ENCODE measurements around the gene SH3RF1. TPM values are rescaled to one million over a fixed set of nuclear protein-coding genes. Genes with fewer than 3 reads are reported as not detected.

SH3RF1 gene
- total RNA-seq, 4 donors from 2014 or later, result 10.0 to 11.8 (median 10.9) TPM

- intact Hi-C loops (cut with DNase I), result no loop called here
- WGBS, result 93% methylated on average over 3 of the region's 3 CpGs
Measured at GRCh38 chr4:169119536-169119935, 151.2 kb downstream of the SH3RF1 start.

GRCh38 chr4:169117591-169118081, 153.1 kb downstream of the SH3RF1 start:
- WGBS, result 72% methylated on average over 6 of the region's 7 CpGs
- Histone ChIP-seq H3K9me3 (no peaks in the 10 kb centered on the region), H3K4me3 (no peak overlapping the region), H3K4me1 (no peaks in the 10 kb centered on the region), H3K27me3 (no peaks in the 10 kb centered on the region), H3K27ac (replicated peaks in 1 of 4) (no peak overlapping the region), H3K36me3 (peaks cover 31 to 81% (median 53%) of the 10 kb centered on the region in 4 donors)
- DNase-seq (ENCODE audit: extremely low spot score), result no peak
- TF ChIP-seq EP300 (IDR thresholded peaks at IDR 0.05) (no peak), POLR2AphosphoS5 (IDR thresholded peaks at IDR 0.05) (no peak), POLR2A (IDR thresholded peaks at IDR 0.05; ENCODE audit: low read depth) (no peak), CTCF (IDR thresholded peaks at IDR 0.05) (no peak)
- intact Hi-C loops (cut with DNase I), result no loop called here

More at GRCh38 chr4:169119536-169119935, 151.2 kb downstream of the SH3RF1 start:
- Histone ChIP-seq H3K27me3 (no peaks in the 10 kb centered on the region), H3K4me1 (no peaks in the 10 kb centered on the region), H3K27ac (replicated peaks in 1 of 4) (no peak overlapping the region), H3K36me3 (peaks cover 26 to 64% (median 41%) of the 10 kb centered on the region in 4 donors), H3K4me3 (no peak overlapping the region), H3K9me3 (no peaks in the 10 kb centered on the region)
- TF ChIP-seq POLR2AphosphoS5 (IDR thresholded peaks at IDR 0.05), result no peak
- no peak for TF ChIP-seq POLR2A (IDR thresholded peaks at IDR 0.05; ENCODE audit: low read depth)
- no peak for TF ChIP-seq CTCF (IDR thresholded peaks at IDR 0.05)
- no peak for TF ChIP-seq EP300 (IDR thresholded peaks at IDR 0.05)
- DNase-seq (ENCODE audit: extremely low spot score), result no peak

GRCh38 chr4:169116270-169116901, 154.4 kb downstream of the SH3RF1 start:
- 94% methylated on average over 12 of the region's 12 CpGs for WGBS
- TF ChIP-seq POLR2AphosphoS5 (IDR thresholded peaks at IDR 0.05) (no peak), EP300 (IDR thresholded peaks at IDR 0.05) (no peak), POLR2A (IDR thresholded peaks at IDR 0.05; ENCODE audit: low read depth) (no peak), CTCF (IDR thresholded peaks at IDR 0.05) (no peak)
- no peak overlapping the region for H3K4me3 ChIP-seq
- H3K36me3 ChIP-seq, result peaks cover 24 to 73% (median 52%) of the 10 kb centered on the region in 4 donors
- no peaks in the 10 kb centered on the region for H3K4me1 ChIP-seq
- no peak for DNase-seq (ENCODE audit: extremely low spot score)
- H3K9me3 ChIP-seq, result no peaks in the 10 kb centered on the region
- no peaks in the 10 kb centered on the region for H3K27me3 ChIP-seq
- intact Hi-C loops (cut with DNase I), result no loop called here
- H3K27ac ChIP-seq (replicated peaks in 1 of 4), result no peak overlapping the region

- Histone ChIP-seq H3K36me3 (peaks cover 24 to 68% (median 53%) of the 10 kb centered on the region in 4 donors), H3K27ac (replicated peaks in 1 of 4) (no peak overlapping the region), H3K27me3 (no peaks in the 10 kb centered on the region), H3K4me3 (no peak overlapping the region), H3K4me1 (no peaks in the 10 kb centered on the region), H3K9me3 (no peaks in the 10 kb centered on the region)
- intact Hi-C loops (cut with DNase I), result no loop called here
- WGBS, result 69% methylated on average over 4 of the region's 4 CpGs
- TF ChIP-seq CTCF (IDR thresholded peaks at IDR 0.05) (no peak), POLR2AphosphoS5 (IDR thresholded peaks at IDR 0.05) (no peak)
- no peak for DNase-seq (ENCODE audit: extremely low spot score)
Measured at GRCh38 chr4:169115897-169116254, 154.9 kb downstream of the SH3RF1 start.

Data from esophagus muscularis mucosa (tissue), 4 donors.